ENCODE measurements around the gene C2CD4C.

DNA sequence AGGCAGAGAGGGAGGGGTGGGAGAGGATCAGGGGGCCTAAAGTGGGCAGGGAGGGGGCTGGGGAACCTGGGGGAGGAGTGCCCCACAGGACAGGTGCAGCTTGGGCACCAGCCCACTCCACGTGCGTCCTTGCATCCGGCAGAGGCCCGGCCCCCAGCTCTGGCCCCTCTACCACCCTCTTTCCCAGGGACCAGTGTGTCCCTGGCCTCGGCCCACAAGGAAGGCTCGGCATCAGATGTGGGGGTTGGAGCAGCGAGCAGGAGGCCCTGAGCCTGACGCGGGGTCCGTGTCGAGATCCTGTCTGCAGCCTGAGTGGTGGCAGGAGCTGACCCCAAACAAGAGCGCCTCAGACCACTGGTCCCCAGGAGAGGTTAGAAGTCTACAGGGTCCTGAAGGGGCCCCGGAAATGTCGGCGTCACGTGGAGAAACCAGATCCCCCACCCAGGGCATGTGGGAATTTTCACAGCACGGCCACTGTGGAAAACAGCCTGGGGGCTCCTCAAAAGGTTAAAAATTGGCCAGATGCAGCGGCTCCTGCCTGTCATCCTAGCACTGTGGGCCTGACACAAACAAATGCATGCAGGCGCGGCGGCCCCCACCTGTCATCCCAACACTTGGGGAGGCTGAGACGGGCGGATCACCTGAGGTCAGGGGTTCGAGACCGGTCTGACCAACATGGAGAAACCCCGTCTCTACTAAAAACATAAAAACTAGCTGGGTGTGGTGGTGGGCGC is 30.4 kb upstream of the C2CD4C start:
- TF ChIP-seq BHLHE40 (IDR thresholded peaks at IDR 0.05; ENCODE audit: borderline replicate concordance) (no peak), FOXK2 (IDR thresholded peaks at IDR 0.05) (no peak), ARNT (IDR thresholded peaks at IDR 0.05) (no peak), FOXM1 (IDR thresholded peaks at IDR 0.05; ENCODE audit: borderline replicate concordance) (no peak), TARDBP (IDR thresholded peaks at IDR 0.05) (no peak), SP1 (IDR thresholded peaks at IDR 0.05) (no peak)

All from HEK293T (cell line).